Stomach (tissue), 9 donors: ENCODE measurements around the gene CD320. TPM values are rescaled to one million over a fixed set of nuclear protein-coding genes. Genes with fewer than 3 reads are reported as not detected.
A peak's percentile ranks its signal among the peaks of the same experiment; 100 is the strongest.

Experiments used
- DNase-seq, 2 donors: peaks; one replicate each; pipeline versions ENCODE4 v3.0.0 to v3.0.0-alpha.2; 2013 to 2019
- H3K27ac ChIP-seq, 5 donors: fragments of 200-600 bp in 4 of 5; sonication (generic) in 4 of 5; one replicate each; pipeline ENCODE4 v1.5.1; 2013 to 2019; ENCODE audit warnings: mild to moderate bottlenecking in 1 of 5, moderate library complexity in 1 of 5
- H3K27me3 ChIP-seq, 3 donors: fragments of 200-600 bp; sonication (generic); one replicate each; pipeline ENCODE4 v1.5.1; 2017 to 2019; ENCODE audit warnings: mixed run types in 1 of 3
- H3K36me3 ChIP-seq, 4 donors: fragments of 200-600 bp; sonication (generic); 1 replicate in 3 of 4; 2 replicates in 1 of 4; pipeline ENCODE4 v1.5.1; 2016 to 2019
- H3K4me1 ChIP-seq, 4 donors: fragments of 200-600 bp; sonication (generic); one replicate each; pipeline ENCODE4 v1.5.1; 2016 to 2019
- H3K4me3 ChIP-seq, 4 donors: fragments of 200-600 bp; sonication (generic) in 3 of 4; one replicate each; pipeline ENCODE4 v1.5.1; 2016 to 2019; ENCODE audit warnings: mild to moderate bottlenecking in 1 of 4
- H3K9me3 ChIP-seq, 4 donors: fragments of 200-600 bp; sonication (generic); one replicate each; pipeline ENCODE4 v1.5.1; 2016 to 2019
- CTCF ChIP-seq, 7 experiments: fragments of 450-650 bp in 4 of 7; fragments of 200-600 bp in 3 of 7; sonication (generic) in 3 of 7; IDR thresholded peaks; one replicate each; pipeline ENCODE4 v1.5.1; 2016 to 2019; ENCODE audit warnings: antibody characterized with exemption in 7 of 7, control low read depth in 2 of 7, mild to moderate bottlenecking in 1 of 7
- EP300 ChIP-seq: sonication (generic); formaldehyde crosslinking; IDR thresholded peaks from one replicate; pipeline ENCODE4 v1.6.1; 2017; ENCODE audit warnings: antibody characterized with exemption
- POLR2A ChIP-seq, 4 donors: fragments of 450-650 bp; IDR thresholded peaks; one replicate each; pipeline ENCODE4 v1.6.1; 2016; ENCODE audit warnings: antibody characterized with exemption in 4 of 4, control low read depth in 2 of 4, mild to moderate bottlenecking in 1 of 4, moderate library complexity in 1 of 4
- POLR2AphosphoS5 ChIP-seq, 3 donors: sonication (generic); formaldehyde crosslinking; IDR thresholded peaks; one replicate each; pipeline ENCODE4 v1.6.1; 2016; ENCODE audit warnings: antibody characterized with exemption in 3 of 3
- WGBS, 5 donors: extraction: QIAGEN DNeasy Blood & Tissue Kit in 3 of 5; methylation state at CpG; one replicate each; pipeline versions ENCODE4 v1.1.5 to v1.1.7; 2013 to 2018; 5-methylcytosine and 5-hydroxymethylcytosine counted together
- intact Hi-C: fragments of 100-400 bp; cut with DNase I; formaldehyde crosslinking; loops from one replicate; pipeline ENCODE4 v1.15.1; 2023; ENCODE audit warnings: low total_unique reads
- polyA plus RNA-seq, 3 donors: library from polyadenylated mRNA; stranded (reverse); fragments of 200-250 nt; gene quantifications; one replicate each; pipeline ENCODE4 v1.2.3, GENCODE V29; 2013
- total RNA-seq, 5 donors: library from RNA; depleted of rRNA; stranded (reverse); fragments of >200 nt; gene quantifications; one replicate each; pipeline versions ENCODE4 v1.1.0 to v1.2.3, GENCODE V29; 2014 to 2016
- donor health status: healthy with polysubstance abuse.
- donor health status: Bipolar disorder and iron deficiency.
- donor health status: healthy.

CD320 gene
- total and polyA plus RNA-seq, 8 donors = 13.0 to 108 (median 22.6) TPM

- H3K27ac ChIP-seq = no peak overlapping the region
- H3K4me1 ChIP-seq = peaks cover 20 to 44% (median 32%) of the 10 kb centered on the region in 4 donors
- H3K4me3 ChIP-seq = no peak overlapping the region
- no peaks in the 10 kb centered on the region for H3K27me3 ChIP-seq
- TF ChIP-seq EP300 (no peak), CTCF (IDR thresholded peaks at IDR 0.05) (no peak), POLR2AphosphoS5 (IDR thresholded peaks at IDR 0.05) (peak in 1 of 3 donors; percentile 49)
- intact Hi-C loops = no loop called here
- 70 to 93% (median 73%) methylated on average over 3 to 17 of the region's 17 CpGs for WGBS, 5 donors
- no peaks in the 10 kb centered on the region for H3K9me3 ChIP-seq
- no peak for DNase-seq
- H3K36me3 ChIP-seq = peaks cover 15 to 24% (median 22%) of the 10 kb centered on the region in 4 donors
These were observed 16.3 kb upstream of the CD320 start for GRCh38 chr19:8324186-8325050.

- WGBS, 5 donors = 80 to 98% (median 95%) methylated on average over 1 of the region's 1 CpG; no CpG with 5 or more reads in 1 of the 5 donors
- Histone ChIP-seq H3K27me3 (no peaks in the 10 kb centered on the region), H3K27ac (no peak overlapping the region), H3K9me3 (no peaks in the 10 kb centered on the region), H3K4me3 (peak overlapping the region in 1 of 4 donors; percentile 82), H3K36me3 (peaks cover 15 to 24% (median 22%) of the 10 kb centered on the region in 4 donors), H3K4me1 (peaks cover 20 to 51% (median 32%) of the 10 kb centered on the region in 4 donors)
- no peak for DNase-seq
- TF ChIP-seq CTCF (IDR thresholded peaks at IDR 0.05) (no peak), POLR2AphosphoS5 (IDR thresholded peaks at IDR 0.05) (no peak), EP300 (no peak), POLR2A (IDR thresholded peaks at IDR 0.05) (no peak)
- intact Hi-C loops = no loop called here
These were observed 15.6 kb upstream of the CD320 start for GRCh38 chr19:8323781-8324185.

- peaks cover 15 to 31% (median 23%) of the 10 kb centered on the region in 4 donors for H3K36me3 ChIP-seq
- no peak for DNase-seq
- intact Hi-C loops = no loop called here
- no peaks in the 10 kb centered on the region for H3K9me3 ChIP-seq
- 37 to 58% (median 50%) methylated on average over 7 of the region's 7 CpGs for WGBS, 5 donors
- peak overlapping the region; percentile 79 to 94 (median 84) for H3K4me3 ChIP-seq
- peaks cover 20 to 56% (median 32%) of the 10 kb centered on the region in 4 donors for H3K4me1 ChIP-seq
- no peak for TF ChIP-seq EP300
- TF ChIP-seq CTCF (IDR thresholded peaks at IDR 0.05) = no peak
- no peak for TF ChIP-seq POLR2A (IDR thresholded peaks at IDR 0.05)
- no peak for TF ChIP-seq POLR2AphosphoS5 (IDR thresholded peaks at IDR 0.05)
- H3K27ac ChIP-seq = peak overlapping the region in 3 of 5 donors; percentile 93 to 97 (median 93)
- no peaks in the 10 kb centered on the region for H3K27me3 ChIP-seq
These were observed 14.5 kb upstream of the CD320 start for GRCh38 chr19:8322638-8322997.

GRCh38 chr19:8321986-8322637 is 14.0 kb upstream of the CD320 start:
- Histone ChIP-seq H3K9me3 (no peaks in the 10 kb centered on the region), H3K4me1 (peaks cover 20 to 61% (median 34%) of the 10 kb centered on the region in 4 donors), H3K4me3 (peak overlapping the region; percentile 79 to 94 (median 84)), H3K36me3 (peaks cover 16 to 34% (median 25%) of the 10 kb centered on the region in 4 donors), H3K27me3 (no peaks in the 10 kb centered on the region), H3K27ac (peak overlapping the region; percentile 79 to 97 (median 93))
- WGBS, 5 donors = 6 to 23% (median 9%) methylated on average over 21 to 30 of the region's 30 CpGs
- DNase-seq = no peak
- intact Hi-C loops = no loop called here
- TF ChIP-seq POLR2A (IDR thresholded peaks at IDR 0.05) (no peak), EP300 (no peak), POLR2AphosphoS5 (IDR thresholded peaks at IDR 0.05) (no peak), CTCF (IDR thresholded peaks at IDR 0.05) (no peak)
